NCI-H2196 (cell line): ENCODE data around the gene MFAP4.

Source experiments
- DNase-seq: peaks from one replicate; lab custom pipeline; 2025; ENCODE audit not compliant: unreplicated experiment; lab: John Stamatoyannopoulos, UW

Gene MFAP4

GRCh38 chr17:19336938-19337711 is 49.9 kb downstream of the MFAP4 start:
- DNase-seq, result no peak

DNA sequence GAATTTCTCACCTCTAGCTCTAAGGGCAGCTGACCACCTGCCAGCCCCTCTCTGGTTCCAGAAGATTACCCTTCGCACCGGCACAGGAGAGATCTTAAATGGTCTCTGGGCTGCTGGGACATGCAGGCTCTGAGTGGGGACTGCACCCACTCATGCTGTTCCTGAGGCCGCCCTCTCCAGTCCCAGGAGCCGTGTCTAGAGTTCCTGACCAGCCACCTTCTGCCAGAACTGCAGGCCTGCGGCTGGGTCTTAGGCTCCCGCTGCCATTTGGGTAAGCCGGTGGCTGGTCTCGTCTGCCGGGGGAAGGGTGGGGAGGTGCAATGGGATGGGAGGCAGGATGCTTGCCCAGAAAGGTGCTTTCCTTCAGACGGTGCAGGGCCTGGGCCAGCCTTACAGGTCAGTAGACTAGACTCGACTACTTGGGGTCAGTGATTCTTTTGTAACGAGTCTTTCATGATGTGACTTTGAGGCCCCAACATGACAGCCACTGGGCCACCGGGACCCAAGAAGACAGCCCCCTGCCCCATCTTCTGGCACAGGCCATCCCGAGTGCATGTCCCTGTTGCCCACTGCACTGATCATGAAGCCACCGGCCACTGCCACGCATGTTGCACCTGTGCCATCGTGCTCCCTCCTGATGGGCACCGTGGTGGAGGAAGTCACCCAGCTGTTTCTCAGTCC is 50.9 kb downstream of the MFAP4 start:
- no peak for DNase-seq

GRCh38 chr17:19334331-19334730 is 52.7 kb downstream of the MFAP4 start:
- DNase-seq, result no peak

DNA sequence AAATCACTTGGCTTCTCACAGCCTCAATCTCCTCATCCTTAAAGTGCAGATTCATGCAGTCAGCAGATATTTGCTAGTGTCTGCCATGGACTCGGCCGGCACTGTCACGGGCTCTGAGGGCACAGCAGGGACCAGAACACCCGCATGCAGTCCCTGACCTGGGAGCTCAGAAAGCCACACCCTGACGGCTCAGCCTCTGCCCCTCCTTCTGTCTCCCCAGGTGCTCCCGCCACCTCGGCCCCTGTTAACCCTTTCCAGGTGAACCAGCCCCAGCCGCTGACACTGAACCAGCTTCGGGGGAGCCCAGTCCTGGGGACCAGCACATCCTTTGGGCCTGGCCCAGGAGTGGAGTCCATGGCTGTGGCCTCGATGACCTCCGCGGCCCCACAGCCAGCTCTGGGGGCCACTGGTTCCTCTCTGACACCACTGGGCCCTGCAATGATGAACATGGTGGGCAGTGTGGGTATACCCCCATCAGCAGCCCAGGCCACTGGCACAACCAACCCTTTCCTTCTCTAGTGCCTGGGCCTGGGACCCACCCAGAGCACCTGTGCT is 53.2 kb downstream of the MFAP4 start:
- DNase-seq, result no peak
